ENCODE data around the gene CHEK1. TPM values are rescaled to one million over a fixed set of nuclear protein-coding genes. Genes with fewer than 3 reads are reported as not detected.

CHEK1 gene
- total RNA-seq, 4 donors from 2014 or later, result 1.3 to 6.3 (median 3.4) TPM

DNA sequence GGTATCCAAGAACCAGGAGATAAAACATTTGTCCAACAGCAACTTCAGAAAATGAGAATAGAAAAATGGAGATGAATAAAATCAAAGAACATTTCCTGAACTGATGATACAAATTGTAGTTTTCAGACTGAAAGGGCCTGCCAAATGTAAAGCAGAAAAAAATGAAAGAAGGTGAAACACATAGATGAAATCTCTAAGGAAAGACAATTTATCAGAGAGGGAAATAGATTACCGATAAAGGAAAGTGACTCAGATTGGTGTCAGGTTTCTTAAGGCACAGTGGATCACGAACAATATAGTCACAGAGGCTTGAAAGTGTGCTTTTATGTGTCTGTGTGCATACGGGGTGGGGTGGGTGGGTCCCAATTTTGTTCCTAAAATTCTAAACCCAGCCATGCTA is 36.5 kb upstream of the CHEK1 start:
- TF ChIP-seq, protein P1, sequence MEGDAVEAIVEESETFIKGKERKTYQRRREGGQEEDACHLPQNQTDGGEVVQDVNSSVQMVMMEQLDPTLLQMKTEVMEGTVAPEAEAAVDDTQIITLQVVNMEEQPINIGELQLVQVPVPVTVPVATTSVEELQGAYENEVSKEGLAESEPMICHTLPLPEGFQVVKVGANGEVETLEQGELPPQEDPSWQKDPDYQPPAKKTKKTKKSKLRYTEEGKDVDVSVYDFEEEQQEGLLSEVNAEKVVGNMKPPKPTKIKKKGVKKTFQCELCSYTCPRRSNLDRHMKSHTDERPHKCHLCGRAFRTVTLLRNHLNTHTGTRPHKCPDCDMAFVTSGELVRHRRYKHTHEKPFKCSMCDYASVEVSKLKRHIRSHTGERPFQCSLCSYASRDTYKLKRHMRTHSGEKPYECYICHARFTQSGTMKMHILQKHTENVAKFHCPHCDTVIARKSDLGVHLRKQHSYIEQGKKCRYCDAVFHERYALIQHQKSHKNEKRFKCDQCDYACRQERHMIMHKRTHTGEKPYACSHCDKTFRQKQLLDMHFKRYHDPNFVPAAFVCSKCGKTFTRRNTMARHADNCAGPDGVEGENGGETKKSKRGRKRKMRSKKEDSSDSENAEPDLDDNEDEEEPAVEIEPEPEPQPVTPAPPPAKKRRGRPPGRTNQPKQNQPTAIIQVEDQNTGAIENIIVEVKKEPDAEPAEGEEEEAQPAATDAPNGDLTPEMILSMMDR (IDR thresholded peaks at IDR 0.05; ENCODE audit: low read depth), result no peak

DNA sequence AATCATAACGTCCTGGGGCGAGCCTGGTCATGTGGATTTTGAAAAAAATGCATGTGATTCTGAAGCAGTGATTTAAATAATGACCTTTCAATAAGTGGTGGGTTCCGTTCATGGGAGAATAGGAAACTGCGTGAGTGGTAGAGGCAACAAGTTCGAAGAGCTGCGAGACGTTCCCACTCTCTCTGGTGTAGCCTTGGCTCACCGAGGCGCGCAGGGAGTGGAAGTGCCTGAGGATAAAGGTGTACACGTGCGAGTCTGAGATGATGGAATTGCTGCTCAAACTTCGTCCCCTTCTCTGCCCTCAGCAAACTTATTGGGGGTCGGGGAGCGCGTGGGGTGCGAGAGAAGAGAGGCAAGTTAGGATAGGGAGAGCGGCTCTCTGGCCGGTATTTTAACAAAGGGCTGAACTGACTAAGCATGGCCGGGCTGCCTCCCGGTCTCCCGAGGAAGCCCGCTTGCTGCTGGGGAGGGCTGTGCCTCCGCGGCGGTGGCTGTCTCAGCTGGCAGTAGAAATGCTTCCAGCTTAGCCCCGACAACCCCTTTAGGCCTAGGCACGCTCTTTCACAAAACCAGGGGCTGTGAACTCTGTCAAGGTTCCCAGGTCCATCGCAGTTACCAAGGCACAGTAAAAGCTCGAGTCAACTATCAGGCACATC is 33.2 kb upstream of the CHEK1 start:
- TF ChIP-seq, protein P1 (IDR thresholded peaks at IDR 0.05; ENCODE audit: low read depth), result no peak

DNA sequence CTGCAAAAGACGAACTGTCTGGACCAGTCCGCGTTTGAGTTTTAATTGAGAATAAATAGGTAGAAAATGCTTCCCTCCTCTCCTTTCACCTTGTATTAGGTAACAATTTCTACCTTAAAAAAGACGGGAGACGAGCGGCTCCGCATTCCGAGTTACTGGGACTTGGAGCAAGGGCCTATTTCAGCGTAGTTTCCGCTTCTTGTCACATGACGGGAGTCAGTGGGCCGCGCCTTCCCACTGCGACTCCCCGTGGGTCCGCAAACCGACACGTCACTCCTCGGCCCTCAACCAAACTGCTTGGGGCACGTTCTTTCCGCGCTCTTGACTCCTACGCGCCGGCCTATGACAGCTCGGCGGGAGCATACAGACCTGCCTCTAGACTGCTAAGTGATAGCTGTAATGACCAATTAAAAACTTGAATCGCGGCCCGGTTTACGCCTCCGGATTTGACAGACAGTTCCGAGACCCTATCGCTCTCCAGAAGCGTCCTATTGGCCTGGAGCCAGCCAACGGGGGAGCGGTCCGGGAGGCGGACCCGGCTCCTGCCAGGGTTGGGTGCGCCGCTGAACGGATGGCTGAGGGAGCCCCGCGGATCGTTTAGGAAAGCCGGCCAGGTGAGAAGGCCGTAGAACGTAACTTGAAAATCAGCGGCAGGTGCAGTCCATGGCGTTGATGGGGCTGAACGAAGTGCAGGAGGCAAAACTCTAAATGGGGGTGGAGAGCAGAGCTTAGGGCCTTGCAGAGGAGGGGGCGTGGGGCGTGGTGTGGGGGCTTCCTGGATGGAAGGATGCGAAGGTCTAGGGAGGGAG is 32.5 kb upstream of the CHEK1 start, which contains the start of gene STT3A:
Gene STT3A, plus strand, starts transcription at position 548 of the 809 bp plus-strand sequence. CDS start 3,064 bp downstream, outside the sequence.
- TF ChIP-seq, protein P1 (IDR thresholded peaks at IDR 0.05; ENCODE audit: low read depth), result no peak

DNA sequence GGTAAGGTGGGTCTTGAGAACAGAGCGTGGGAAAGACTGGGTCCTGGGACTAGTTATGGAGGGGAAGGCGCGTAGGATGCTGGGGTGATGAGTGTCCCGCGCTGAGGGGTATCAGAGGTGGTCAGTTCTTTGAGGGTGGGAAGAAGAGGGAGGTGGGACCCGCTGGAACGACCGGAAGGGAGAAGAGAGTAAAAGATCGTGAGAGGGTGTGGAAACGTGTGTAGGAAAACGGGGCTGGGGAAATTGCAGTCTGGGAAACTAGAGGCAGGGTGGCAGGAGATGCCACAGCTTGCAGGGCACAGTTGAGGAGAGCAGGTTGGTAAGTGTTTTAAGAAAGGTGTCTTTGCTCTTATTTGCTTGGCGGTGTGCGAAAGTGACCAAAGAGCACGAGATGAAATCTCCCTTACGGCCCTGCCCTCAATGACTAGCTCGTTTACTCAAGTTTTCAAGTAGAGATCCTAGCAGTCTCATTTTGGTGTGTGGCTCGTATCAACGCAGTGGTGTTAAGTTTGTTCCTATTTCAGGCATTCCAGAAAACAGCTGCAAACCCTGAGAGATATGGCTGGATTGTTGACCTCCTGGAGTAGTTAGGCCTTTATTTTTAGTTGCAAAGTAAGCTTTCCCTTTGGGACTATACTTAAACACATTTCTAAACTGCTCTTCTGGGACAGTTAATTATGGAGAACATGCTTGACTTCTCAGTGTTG is 31.7 kb upstream of the CHEK1 start:
- TF ChIP-seq, protein P1 (IDR thresholded peaks at IDR 0.05; ENCODE audit: low read depth), result no peak

DNA sequence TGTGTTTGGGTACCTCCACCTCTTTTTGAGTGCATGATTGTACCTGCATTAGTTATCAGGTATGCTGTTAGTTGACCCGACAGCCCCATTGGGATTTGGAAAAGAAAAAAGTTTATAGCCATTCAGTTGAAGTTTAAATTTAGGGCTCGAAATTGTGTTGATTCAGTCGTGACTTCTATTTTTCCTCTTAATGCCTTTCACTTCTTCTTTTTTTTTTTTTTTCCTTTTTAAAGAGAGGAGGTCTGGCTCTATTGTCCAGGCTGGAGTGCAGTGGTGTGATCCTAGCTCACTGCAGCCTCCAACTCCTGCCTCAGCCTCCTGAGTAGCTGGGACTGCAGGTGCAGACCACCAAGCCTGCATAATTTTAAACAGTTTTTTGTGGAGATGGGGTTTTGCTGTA is 30.0 kb upstream of the CHEK1 start:
- TF ChIP-seq, protein P1 (IDR thresholded peaks at IDR 0.05; ENCODE audit: low read depth), result no peak

DNA sequence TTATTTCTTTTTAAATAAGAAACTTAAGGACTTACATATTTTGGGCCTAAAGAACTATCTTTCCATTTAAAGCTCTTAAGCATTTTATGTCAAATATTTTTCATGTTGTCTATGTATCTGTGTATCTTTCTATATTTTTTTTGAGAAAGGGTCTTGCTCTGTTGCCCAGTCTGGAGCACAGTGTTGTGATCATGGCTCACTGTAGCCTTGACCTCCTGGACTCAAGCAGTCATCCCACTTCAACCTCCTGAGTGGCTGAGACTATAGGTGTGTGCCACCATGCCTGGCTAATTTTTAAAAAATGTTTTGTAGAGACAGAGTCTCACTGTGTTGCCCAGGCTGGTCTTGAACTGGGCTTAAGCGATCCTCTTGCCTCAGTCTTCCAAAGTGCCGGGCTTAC is 24.3 kb upstream of the CHEK1 start:
- TF ChIP-seq, protein P1 (IDR thresholded peaks at IDR 0.05; ENCODE audit: low read depth), result no peak

DNA sequence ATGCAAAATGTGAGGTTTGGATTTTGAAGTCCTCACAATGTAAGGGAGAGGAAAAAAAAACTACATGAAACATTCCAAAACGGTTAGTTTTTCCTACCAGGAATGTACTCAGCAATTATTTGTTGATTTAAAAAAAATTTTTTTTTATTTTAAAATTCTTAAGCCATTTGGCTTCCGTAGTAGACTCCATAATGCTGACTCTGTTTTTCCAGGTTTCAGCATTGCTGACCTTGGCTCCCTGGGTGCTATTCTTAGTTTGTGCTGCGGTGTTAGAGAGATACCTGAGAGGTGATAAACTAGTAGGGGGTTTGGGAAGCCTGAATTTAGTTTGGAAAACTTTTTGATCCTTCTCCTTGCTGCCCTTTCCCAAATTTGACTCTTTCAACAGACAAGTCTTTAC is 21.8 kb upstream of the CHEK1 start:
- TF ChIP-seq, protein P1 (IDR thresholded peaks at IDR 0.05; ENCODE audit: low read depth), result no peak
